ENCODE measurements around the gene KRT17.
"Not testable (repeated sequence)": the region's sequence is repeated elsewhere in the genome, so short reads cannot be mapped to it uniquely, and the experiment has no call there.

KRT17 gene

GRCh38 chr17:41589301-41589700 lies 35.1 kb downstream of the KRT17 start:
- DNase-seq = no peak

- DNase-seq = no peak
These were observed 36.1 kb downstream of the KRT17 start for GRCh38 chr17:41588126-41588810.

- DNase-seq = no peak
These were observed 37.4 kb downstream of the KRT17 start, which contains the start of gene KRT14 for GRCh38 chr17:41586863-41587495. TSS of gene KRT14 (minus strand) at chr17:41586895. CDS start at chr17:41586834, 61 bp downstream.

GRCh38 chr17:41585301-41586056 lies 38.9 kb downstream of the KRT17 start:
- no peak for DNase-seq

- DNase-seq = not testable (repeated sequence)
These were observed 39.9 kb downstream of the KRT17 start for GRCh38 chr17:41584331-41584927.

- DNase-seq = no peak
These were observed 40.9 kb downstream of the KRT17 start for GRCh38 chr17:41583137-41584127.

- DNase-seq = not testable (repeated sequence)
These were observed 42.1 kb downstream of the KRT17 start for GRCh38 chr17:41582061-41582968.

- DNase-seq = no peak
These were observed 42.9 kb downstream of the KRT17 start for GRCh38 chr17:41581366-41582060.

- DNase-seq = no peak
These were observed 43.5 kb downstream of the KRT17 start for GRCh38 chr17:41580687-41581365.

GRCh38 chr17:41580244-41580575 lies 44.2 kb downstream of the KRT17 start:
- DNase-seq = no peak

GRCh38 chr17:41579484-41580243 lies 44.7 kb downstream of the KRT17 start:
- DNase-seq = peak; percentile 44

- DNase-seq = no peak
These were observed 45.4 kb downstream of the KRT17 start for GRCh38 chr17:41578971-41579370.

GRCh38 chr17:41578538-41578937 lies 45.8 kb downstream of the KRT17 start:
- DNase-seq = no peak

- DNase-seq = not testable (repeated sequence)
These were observed 47.6 kb downstream of the KRT17 start for GRCh38 chr17:41576740-41577139.

GRCh38 chr17:41575336-41575735 lies 49.0 kb downstream of the KRT17 start:
- no peak for DNase-seq

GRCh38 chr17:41571561-41572434 lies 52.6 kb downstream of the KRT17 start, which contains the start of gene KRT9:
TSS of gene KRT9 (minus strand) at chr17:41572059. CDS start at chr17:41571992, 67 bp downstream.
- no peak for DNase-seq
